GM18858 (cell line): Measurements from ENCODE around the gene ZXDC.

ENCODE experiments used
- ATAC-seq: cut with Tn5 transposase; IDR thresholded peaks from one replicate; pipeline ENCODE4 v1.9.1; 2021; ENCODE audit not compliant: unreplicated experiment

The ZXDC gene

DNA sequence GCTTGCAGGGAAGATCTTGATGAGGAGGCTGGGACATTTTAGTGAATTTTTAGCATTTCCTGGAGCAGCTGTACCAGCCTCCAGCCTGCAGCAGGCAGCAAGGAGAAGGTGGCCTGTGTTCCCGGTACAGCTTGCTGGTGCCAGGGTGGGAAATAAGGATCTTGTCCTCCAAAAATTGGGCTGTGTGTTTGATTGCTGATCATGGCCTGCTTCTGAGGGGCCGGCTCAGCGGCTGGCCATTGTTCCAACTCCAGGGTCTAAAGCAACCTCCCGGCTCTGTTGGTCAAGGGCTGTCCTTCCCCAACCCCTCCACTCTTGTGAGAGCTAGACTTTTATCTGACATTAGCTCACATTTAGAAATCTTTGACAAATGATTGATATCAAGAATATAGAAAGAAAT lies 75.9 kb downstream of the ZXDC start:
- ATAC-seq, result no peak

DNA sequence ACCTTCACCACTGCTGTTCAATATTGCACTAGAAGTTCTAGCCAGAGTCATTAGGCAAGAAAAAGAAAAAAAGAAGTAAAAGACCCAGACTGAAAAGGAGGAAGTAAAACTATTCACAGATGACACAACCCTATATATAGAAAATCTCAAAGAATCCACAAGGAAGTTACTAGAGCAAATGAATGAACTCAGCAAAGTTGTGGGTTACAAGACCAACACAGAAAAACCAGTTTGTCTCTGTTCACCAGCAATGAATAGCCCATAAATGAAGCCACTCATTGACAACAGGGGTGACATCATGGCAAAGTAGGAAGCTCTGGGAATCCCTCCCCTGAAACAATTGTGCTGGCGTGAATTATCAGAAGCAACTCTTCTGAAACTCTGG lies 76.3 kb downstream of the ZXDC start:
- ATAC-seq, result peak; percentile 74

DNA sequence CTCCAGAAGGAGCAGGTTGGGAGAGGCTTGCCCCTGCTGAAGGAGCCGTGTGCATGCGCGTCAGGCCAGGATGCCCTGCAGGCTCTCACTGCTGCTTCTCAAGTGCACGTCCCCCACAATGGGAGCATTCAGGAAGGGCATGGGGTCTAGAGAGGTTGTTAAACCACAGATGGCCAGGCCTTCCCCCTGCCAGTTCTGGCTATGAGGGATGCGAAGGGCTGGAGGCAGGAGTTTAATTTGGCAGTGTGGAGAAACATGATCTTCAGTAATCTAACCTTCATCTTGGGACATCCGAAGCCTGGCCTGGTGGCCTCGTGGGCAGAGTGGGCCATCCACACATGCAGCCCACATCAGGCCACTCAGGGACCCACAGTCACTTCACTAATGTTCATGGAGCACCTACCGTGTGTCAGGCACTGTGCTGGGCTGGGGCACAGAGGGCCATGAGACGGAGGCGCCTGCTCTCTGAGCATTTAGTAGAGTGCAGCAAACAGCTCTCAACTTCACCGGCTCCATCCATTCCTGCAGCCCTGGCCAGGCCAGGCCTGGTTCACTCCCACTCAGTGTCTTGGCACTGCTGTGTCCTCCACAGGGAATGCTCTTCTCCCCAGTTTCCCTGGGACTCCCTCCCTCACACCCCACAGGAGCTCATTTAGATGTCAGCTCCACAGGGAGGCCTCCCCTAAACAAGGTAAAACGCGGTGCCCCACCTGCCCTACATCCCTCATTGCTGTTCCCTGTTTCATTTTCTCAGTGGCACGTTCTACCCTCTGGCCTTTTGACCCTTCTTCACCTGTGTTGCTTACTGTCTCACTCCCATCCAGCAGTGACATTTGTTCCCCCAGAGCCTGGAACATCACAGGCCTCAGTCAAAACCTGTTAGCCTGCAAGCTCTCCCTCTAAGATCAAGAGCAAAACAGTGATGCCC lies 77.0 kb downstream of the ZXDC start:
- no peak for ATAC-seq

DNA sequence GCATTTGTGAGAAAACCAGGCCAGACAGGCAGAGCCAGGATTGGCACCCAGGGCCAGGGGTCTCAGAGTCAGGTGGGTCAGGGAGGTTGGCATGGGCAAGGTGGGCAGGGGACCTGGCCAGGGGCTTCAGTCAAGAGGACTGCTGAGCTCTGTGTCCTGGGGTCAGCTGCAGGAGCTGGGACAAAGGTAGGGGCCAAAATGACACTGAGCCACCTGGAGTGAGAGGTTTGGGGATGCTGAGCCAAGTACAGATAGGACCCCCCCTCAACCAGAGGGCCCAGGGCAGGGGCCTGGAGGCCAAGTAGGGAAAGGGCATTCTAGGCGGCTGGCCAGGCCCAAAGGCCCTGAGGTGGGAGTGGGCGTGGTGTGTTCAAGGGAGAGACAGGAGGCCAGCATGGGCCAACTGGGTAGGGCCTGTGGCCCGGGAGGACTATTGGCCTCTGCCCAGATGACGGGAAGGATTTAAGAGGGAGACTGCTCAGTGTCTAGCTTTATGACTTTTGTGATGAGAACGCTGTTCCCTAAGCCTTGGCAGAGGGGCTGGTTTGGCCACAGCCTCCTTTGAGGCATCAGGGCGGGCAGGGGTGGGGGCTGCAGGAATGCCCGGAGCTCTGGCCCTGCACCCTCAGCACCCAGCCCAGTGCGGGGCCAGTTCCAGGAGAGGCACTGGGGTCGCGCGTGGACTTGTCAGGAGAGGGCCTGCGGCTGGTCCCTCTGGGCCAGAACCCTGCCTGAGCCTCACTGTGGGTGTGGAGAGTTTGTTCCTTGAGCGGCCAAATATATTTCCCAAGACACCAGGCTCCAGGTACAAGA lies 77.9 kb downstream of the ZXDC start:
- no peak for ATAC-seq

DNA sequence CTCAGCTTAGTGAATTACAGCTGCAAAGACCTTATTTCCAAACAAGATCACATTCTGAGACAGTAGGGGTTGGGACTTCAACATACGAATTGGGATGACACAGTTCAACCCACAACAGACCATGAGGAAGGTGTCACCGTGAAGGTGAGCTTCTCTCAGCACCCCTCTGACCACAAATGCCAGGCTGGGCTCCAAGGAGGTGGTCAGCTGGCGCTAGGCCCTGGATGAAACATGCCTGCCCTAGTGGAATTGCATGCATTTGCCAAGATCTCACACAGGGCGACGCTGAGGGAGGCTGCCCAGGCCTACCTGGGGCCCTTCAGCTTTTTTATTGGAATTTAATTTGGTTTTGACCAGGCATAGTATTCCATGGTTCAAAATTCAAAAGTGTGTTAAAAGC lies 79.2 kb downstream of the ZXDC start:
- no peak for ATAC-seq

DNA sequence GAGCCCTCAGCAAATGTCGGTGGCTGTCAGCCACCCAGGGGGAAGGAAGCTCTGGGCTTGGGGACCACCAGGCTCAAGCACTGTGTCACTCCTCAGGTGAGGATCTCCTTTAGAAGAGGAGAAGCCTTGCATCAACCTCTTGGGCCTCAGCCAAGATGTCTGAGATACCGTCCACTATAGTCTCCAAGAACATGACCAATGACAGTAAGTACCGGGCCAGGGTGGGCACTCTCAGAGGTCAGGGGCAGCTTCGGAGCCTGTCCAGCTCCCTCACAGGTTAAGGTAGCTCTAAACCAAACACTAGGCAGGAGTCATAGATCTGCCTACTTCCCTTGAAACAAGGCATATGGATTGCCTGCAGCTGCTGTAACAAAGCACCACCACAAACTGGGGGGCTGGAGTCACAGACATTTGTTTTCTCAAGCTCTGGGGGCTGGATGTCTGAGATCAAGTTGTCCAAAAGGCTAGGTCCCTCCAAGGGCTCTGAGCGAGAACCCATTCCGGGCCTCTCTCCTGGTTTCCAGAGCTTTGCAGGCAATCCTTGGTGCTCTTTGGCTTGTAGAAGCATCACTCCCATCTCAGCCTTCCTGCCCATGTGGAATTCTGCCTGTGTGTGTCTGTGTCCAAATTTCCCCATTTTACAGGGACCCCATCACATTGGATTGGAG lies 79.7 kb downstream of the ZXDC start:
- no peak for ATAC-seq

DNA sequence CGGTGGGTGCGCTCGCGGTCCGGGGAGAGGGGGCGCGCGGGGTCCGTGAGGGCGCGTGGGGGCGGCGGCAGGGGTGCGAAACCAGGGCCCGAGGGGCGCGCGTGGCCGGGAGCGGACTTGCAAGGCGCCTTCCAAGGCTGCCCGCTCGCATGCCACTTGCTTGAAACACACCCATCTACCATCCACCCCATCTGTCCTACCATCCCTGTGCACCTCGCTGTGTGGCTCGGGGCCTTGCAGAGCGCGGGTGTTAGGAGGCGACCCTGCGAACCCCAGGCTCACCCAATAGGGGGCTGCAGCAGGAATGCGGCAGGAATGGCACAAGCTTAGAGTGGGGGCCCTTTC lies 80.7 kb downstream of the ZXDC start:
- no peak for ATAC-seq

DNA sequence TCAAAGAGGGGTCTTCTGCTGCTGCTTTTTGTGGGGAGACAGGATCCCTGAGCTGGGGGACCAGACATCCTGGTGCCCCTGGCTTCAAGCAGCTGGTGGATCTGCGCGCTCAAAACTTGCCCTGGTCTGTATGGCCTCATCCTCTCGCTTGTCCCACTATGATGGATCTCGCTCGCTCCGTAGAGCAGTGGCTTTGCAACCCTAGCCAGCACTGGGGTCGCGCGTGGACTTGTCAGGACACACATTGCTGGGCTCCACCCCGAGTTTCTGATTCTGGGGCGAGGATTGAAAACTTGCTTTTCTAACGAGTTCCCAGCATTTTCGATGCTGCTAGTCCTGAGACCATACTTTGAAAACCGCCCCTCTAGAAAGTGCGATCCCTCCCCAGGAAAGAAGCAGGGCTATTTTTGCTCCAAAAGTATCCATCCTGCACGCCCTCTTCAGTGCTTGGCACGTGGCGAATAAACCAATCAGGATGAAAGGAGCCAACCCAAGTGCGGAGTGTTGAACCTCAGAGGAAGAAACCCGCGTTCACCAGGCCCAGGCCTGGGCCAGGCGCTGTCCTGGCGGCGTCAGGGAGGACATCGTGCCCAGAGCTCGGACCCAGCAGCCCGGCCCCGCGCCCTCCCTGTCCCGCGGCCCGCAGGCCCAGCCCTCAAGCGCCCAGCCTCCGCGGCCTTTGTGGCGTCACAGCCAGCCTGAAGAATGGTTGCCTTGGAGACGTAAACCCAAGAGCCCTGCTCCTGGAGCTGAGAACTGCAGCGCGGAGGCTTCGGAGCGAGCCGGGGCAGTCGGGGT lies 81.3 kb downstream of the ZXDC start, which contains the start of gene CFAP100:
TSS of gene CFAP100 (plus strand) at position 731 of the 798 bp plus-strand sequence. CDS start 1,092 bp downstream, outside the sequence.
- ATAC-seq, result no peak

DNA sequence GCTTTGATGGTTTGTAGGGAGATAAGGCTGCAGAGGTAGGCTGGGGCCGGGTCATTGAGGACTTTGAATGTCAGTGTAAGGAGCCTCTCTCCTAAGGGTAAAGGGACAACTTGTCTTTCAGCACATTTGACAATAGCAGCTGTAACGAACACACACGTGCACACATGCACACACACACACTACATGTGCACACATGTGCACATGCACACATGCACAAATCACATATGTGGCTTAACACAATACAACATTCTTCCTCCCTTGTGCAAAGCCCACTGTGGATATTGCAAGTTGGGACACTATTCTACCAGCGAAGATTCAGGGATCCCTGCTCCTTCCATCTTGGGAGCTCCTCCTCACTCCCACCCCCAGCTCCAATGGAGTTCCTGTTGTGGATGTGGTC lies 82.1 kb downstream of the ZXDC start:
- ATAC-seq, result no peak

DNA sequence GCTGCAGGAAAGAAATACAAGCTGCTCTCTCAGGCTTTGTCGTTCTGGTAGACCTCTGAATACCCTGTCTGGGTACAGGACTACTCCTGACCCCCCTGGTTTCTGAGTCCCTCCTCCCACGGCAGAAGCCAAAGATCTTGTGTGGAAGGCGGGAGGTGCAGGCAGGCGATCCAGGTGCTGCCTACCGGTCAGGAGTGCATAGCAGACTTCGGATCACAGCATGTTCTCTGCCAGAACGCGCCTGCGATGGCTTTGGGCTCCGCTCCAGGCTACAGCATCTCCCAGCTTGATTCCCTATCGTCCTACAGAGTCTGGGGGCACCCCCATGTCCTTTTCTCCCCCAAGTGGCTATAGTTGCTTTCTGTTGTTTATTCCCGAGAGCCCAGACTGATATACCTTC lies 83.4 kb downstream of the ZXDC start:
- no peak for ATAC-seq

DNA sequence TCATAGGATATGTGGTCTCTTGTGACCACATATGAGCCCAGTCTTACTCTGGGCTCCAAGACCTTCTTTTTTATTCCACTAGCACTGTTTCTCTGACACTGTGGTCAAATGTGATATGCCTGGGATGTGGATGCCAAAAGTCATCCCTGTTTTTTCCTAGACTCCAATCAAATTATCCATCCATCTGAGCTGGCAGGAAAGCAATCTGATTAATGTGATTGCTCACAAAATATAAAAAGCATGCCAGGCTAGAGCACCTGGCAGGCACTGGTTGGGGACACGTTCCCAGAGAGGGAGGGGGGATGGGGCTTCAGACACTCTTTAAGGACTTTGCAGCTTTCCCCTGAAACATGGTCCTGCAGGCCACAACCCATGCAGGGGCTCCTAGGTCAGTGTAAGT lies 84.1 kb downstream of the ZXDC start:
- no peak for ATAC-seq

DNA sequence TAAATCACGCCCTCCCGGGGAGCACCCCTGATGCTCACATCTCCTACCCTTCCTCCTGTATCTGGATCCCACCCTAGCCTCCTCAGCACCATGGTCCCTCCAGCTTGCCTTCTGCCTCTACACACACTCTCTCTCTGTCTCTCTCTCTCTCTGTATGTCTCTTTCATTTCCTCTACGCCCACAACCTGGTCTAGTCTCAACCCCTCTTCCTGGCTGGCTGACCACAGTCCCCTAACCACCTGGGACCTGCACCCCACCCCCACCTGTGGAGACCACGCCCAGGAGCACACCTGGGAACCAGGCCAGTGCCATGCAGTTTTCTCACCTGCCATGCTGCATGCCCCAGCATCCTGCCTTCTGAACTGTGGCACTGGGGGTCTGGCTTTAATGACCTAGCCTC lies 84.9 kb downstream of the ZXDC start:
- ATAC-seq, result no peak

DNA sequence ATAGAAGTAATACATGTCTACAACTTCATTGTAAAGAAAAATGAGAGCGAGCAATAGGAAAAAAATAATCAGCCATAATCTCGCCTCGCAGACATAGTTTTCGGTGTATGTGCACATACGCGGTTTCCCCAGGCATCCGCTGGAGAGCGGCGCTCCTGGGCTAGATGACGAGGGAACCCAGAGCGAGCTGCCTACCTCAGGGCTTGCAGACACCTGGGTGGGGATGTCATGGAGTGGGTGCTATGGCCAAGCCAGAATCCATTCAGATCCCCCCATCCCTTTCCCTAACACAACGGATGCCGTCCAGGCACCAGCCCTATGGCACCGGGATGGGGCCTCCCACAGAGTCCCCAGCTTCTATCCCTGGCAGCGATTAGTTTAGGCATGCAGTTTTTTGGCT lies 85.5 kb downstream of the ZXDC start:
- no peak for ATAC-seq

DNA sequence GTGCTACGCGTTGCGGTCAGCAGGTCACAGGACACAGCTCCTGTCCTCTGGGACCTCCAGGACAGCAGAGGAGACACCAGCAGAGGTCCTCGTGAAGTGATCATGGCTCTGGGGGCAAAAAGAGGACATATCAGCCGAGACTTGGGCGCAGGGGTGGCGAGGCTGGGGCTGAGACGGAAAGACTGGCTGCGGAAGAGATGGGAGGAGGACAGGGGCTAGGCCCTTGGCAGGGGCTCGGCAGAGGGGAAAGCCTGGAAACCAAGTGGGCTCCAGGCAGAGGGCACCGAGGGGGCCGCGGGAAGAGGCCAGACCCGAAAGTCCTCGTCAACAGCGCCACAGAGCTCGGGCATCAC lies 85.9 kb downstream of the ZXDC start:
- ATAC-seq, result no peak

DNA sequence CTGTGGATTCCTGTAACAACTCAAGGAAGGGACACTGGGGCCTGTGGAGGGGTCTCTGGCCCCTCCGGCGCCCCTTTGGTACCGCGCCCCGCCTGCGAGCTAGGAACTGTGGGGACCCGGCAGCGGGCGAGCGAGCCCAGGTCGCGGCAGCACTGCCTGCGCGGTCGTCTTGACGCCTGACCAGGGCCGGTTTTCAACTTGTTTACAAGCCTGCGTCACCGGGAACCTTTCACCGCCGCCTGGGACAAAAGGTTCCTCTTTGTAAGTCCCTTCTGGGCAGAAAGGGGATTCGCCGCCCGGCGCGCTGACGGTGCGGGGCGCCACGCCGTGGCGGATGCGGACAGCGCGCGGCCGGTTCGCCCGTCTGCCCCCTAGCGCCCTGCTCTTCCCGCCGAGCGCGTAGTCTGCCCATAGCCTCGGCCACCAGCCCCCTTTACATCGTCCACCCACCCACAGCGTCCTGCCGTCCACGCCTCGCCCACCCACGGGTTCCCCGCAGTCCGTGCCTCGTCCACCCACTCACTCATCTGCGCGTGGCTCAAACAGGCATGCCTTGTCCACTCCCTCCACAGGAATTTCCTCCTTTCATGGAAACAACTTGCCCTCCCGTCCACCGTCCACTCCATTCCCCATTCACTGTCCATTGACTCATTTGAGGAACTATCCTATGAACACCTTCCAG lies 86.4 kb downstream of the ZXDC start:
- no peak for ATAC-seq
